H7 (cell line): Measurements from ENCODE around the gene GPLD1. TPM values are rescaled to one million over a fixed set of nuclear protein-coding genes. Genes with fewer than 3 reads are reported as not detected.

Experiments
- DNase-seq: peaks from one replicate; pipeline ENCODE4 v3.0.0; 2012
- H3K27me3 ChIP-seq: 2 replicates; pipeline ENCODE4 v1.6.0; 2011; ENCODE audit warnings: mild to moderate bottlenecking, low read length; ENCODE audit not compliant: control insufficient read depth, insufficient read depth
- H3K36me3 ChIP-seq: replicated peaks from 2 replicates; pipeline ENCODE4 v1.5.1; 2011; ENCODE audit warnings: low read length; ENCODE audit not compliant: control insufficient read depth, insufficient read depth
- H3K4me3 ChIP-seq: 2 replicates; pipeline ENCODE4 v1.5.1; 2011; ENCODE audit warnings: low read depth, mild to moderate bottlenecking, control low read depth, low read length, moderate library complexity; ENCODE audit not compliant: insufficient read depth
- total RNA-seq: library from RNA; depleted of rRNA; stranded (reverse); fragments of >200 nt; shearing (Covaris generic); gene quantifications from 2 replicates; pipeline ENCODE4 v1.2.3, GENCODE V29; 2014

Gene GPLD1
- total RNA-seq, 1 experiment from 2014 or later: 2.0 TPM

GRCh38 chr6:24484657-24485323, 4.6 kb downstream of the GPLD1 start:
- DNase-seq: no peak
- Histone ChIP-seq H3K27me3 (no peaks in the 10 kb centered on the region), H3K4me3 (no peak overlapping the region), H3K36me3 (no peaks in the 10 kb centered on the region)

- no peaks in the 10 kb centered on the region for H3K36me3 ChIP-seq
- no peak overlapping the region for H3K4me3 ChIP-seq
- no peak for DNase-seq
- no peaks in the 10 kb centered on the region for H3K27me3 ChIP-seq
Observed at GRCh38 chr6:24481449-24481848, 7.9 kb downstream of the GPLD1 start.

- no peak for DNase-seq
- no peaks in the 10 kb centered on the region for H3K27me3 ChIP-seq
- no peaks in the 10 kb centered on the region for H3K36me3 ChIP-seq
- no peak overlapping the region for H3K4me3 ChIP-seq
Observed at GRCh38 chr6:24480705-24481104, 8.7 kb downstream of the GPLD1 start.

- Histone ChIP-seq H3K36me3 (no peaks in the 10 kb centered on the region), H3K27me3 (no peaks in the 10 kb centered on the region), H3K4me3 (no peak overlapping the region)
- DNase-seq: no peak
Observed at GRCh38 chr6:24478903-24479302, 10.5 kb downstream of the GPLD1 start.

- no peaks in the 10 kb centered on the region for H3K27me3 ChIP-seq
- DNase-seq: no peak
- H3K36me3 ChIP-seq: no peaks in the 10 kb centered on the region
- no peak overlapping the region for H3K4me3 ChIP-seq
Observed at GRCh38 chr6:24477070-24477469, 12.3 kb downstream of the GPLD1 start.

GRCh38 chr6:24476631-24477030, 12.7 kb downstream of the GPLD1 start:
- Histone ChIP-seq H3K27me3 (no peaks in the 10 kb centered on the region), H3K4me3 (no peak overlapping the region), H3K36me3 (no peaks in the 10 kb centered on the region)
- no peak for DNase-seq

- H3K4me3 ChIP-seq: no peak overlapping the region
- no peaks in the 10 kb centered on the region for H3K36me3 ChIP-seq
- DNase-seq: no peak
- H3K27me3 ChIP-seq: no peaks in the 10 kb centered on the region
Observed at GRCh38 chr6:24472181-24472580, 17.2 kb downstream of the GPLD1 start.

- Histone ChIP-seq H3K27me3 (no peaks in the 10 kb centered on the region), H3K36me3 (no peaks in the 10 kb centered on the region), H3K4me3 (no peak overlapping the region)
- DNase-seq: no peak
Observed at GRCh38 chr6:24469811-24470210, 19.6 kb downstream of the GPLD1 start.

- no peaks in the 10 kb centered on the region for H3K36me3 ChIP-seq
- no peaks in the 10 kb centered on the region for H3K27me3 ChIP-seq
- no peak for DNase-seq
- H3K4me3 ChIP-seq: no peak overlapping the region
Observed at GRCh38 chr6:24464253-24465038, 24.9 kb downstream of the GPLD1 start.

- Histone ChIP-seq H3K36me3 (no peaks in the 10 kb centered on the region), H3K27me3 (no peaks in the 10 kb centered on the region), H3K4me3 (no peak overlapping the region)
- DNase-seq: no peak
Observed at GRCh38 chr6:24460966-24461365, 28.4 kb downstream of the GPLD1 start.

- no peaks in the 10 kb centered on the region for H3K36me3 ChIP-seq
- no peak for DNase-seq
- no peak overlapping the region for H3K4me3 ChIP-seq
- no peaks in the 10 kb centered on the region for H3K27me3 ChIP-seq
Observed at GRCh38 chr6:24458941-24459340, 30.4 kb downstream of the GPLD1 start.

- H3K27me3 ChIP-seq: no peaks in the 10 kb centered on the region
- H3K36me3 ChIP-seq: no peaks in the 10 kb centered on the region
- DNase-seq: no peak
- no peak overlapping the region for H3K4me3 ChIP-seq
Observed at GRCh38 chr6:24458134-24458533, 31.2 kb downstream of the GPLD1 start.

GRCh38 chr6:24455061-24455460, 34.3 kb downstream of the GPLD1 start:
- H3K36me3 ChIP-seq: no peaks in the 10 kb centered on the region
- no peak overlapping the region for H3K4me3 ChIP-seq
- H3K27me3 ChIP-seq: no peaks in the 10 kb centered on the region
- DNase-seq: peak; percentile 41

GRCh38 chr6:24454452-24454851, 34.9 kb downstream of the GPLD1 start:
- Histone ChIP-seq H3K36me3 (no peaks in the 10 kb centered on the region), H3K4me3 (no peak overlapping the region), H3K27me3 (no peaks in the 10 kb centered on the region)
- no peak for DNase-seq

GRCh38 chr6:24453921-24454320, 35.5 kb downstream of the GPLD1 start:
- no peak overlapping the region for H3K4me3 ChIP-seq
- DNase-seq: no peak
- H3K27me3 ChIP-seq: no peaks in the 10 kb centered on the region
- H3K36me3 ChIP-seq: no peaks in the 10 kb centered on the region
